ENCODE data around the gene ERG.

DNA sequence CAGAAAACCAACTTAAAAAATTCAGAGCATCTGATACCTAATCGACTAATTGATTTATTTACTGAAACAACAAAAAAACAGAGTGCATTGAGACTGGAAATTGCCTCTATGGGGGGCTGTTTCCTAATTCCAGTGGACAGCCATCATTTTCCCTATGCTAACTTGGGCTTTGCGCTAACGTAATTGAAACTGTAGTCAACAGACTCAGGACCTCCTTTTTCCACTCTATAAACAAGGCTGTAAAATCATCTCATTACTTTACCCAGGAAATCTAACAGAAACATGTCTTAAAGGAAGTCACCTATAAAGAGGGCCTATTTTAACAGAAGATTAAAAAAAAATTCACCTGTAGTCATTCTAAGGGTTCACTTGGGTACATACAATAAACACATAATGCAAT is 2.1 kb downstream of the ERG start:
- no peak for TF ChIP-seq CTCF (IDR thresholded peaks at IDR 0.05)
- TF ChIP-seq POLR2A (IDR thresholded peaks at IDR 0.05) = no peak

All from Peyer's patch (tissue), 4 donors.